Karpas-422 (cell line): ENCODE measurements around the gene TBC1D22A. TPM values are rescaled to one million over a fixed set of nuclear protein-coding genes. Genes with fewer than 3 reads are reported as not detected.

Experiments used
- DNase-seq: peaks from one replicate; pipeline ENCODE4 v3.0.0-alpha.2; 2015
- H2AFZ ChIP-seq: fragments of 200-600 bp; sonication (generic); 2 replicates; pipeline ENCODE4 v1.6.1; 2014; ENCODE audit warnings: antibody characterized with exemption, low read length, mixed read lengths
- H3K27ac ChIP-seq: fragments of 200-600 bp; sonication (generic); 2 replicates; pipeline ENCODE4 v1.5.1; 2014; ENCODE audit warnings: mild to moderate bottlenecking, low read length, moderate library complexity
- H3K27me3 ChIP-seq: fragments of 200-600 bp; sonication (generic); 2 replicates; pipeline ENCODE4 v1.6.1; 2014; ENCODE audit warnings: low read length, mixed read lengths
- H3K36me3 ChIP-seq: fragments of 200-600 bp; sonication (generic); 2 replicates; pipeline ENCODE4 v1.6.1; 2014; ENCODE audit warnings: low read length, mixed read lengths; ENCODE audit not compliant: insufficient read depth
- H3K4me1 ChIP-seq: fragments of 200-600 bp; sonication (generic); 2 replicates; pipeline ENCODE4 v1.6.1; 2014; ENCODE audit warnings: mild to moderate bottlenecking, low read length, mixed read lengths
- H3K4me2 ChIP-seq: fragments of 200-600 bp; sonication (generic); 2 replicates; pipeline ENCODE4 v1.6.1; 2014; ENCODE audit warnings: low read length, low read depth, mild to moderate bottlenecking; ENCODE audit not compliant: poor library complexity, severe bottlenecking
- H3K4me3 ChIP-seq: fragments of 200-600 bp; sonication (generic); 2 replicates; pipeline ENCODE4 v1.5.1; 2014; ENCODE audit warnings: mild to moderate bottlenecking, antibody characterized with exemption, low read length, mixed read lengths
- H3K79me2 ChIP-seq: fragments of 200-600 bp; sonication (generic); 2 replicates; pipeline ENCODE4 v1.6.1; 2014; ENCODE audit warnings: mild to moderate bottlenecking, low read length, mixed read lengths
- H3K9ac ChIP-seq: fragments of 200-600 bp; sonication (generic); 2 replicates; pipeline ENCODE4 v1.6.0; 2014; ENCODE audit warnings: low read length
- H3K9me2 ChIP-seq: fragments of 200-600 bp; sonication (generic), shearing (Covaris generic); replicated peaks from 2 replicates; pipeline ENCODE4 v1.6.0; 2014; ENCODE audit warnings: mild to moderate bottlenecking, low read length, moderate library complexity; ENCODE audit not compliant: insufficient read depth
- H3K9me3 ChIP-seq: fragments of 300-700, 200-600 bp; sonication (generic); 2 replicates; pipeline ENCODE4 v1.6.1; 2014; ENCODE audit warnings: low read length, mixed read lengths
- H4K20me1 ChIP-seq: fragments of 200-600 bp; sonication (generic); 2 replicates; pipeline ENCODE4 v1.6.1; 2014; ENCODE audit warnings: mild to moderate bottlenecking, antibody characterized with exemption, low read length, low read depth; ENCODE audit not compliant: insufficient read depth
- total RNA-seq: library from RNA; depleted of rRNA; stranded (reverse); fragments of >200 nt; shearing (Covaris generic); gene quantifications from 2 replicates; pipeline ENCODE4 v1.2.3, GENCODE V29; 2014; ENCODE audit warnings: low replicate concordance

The TBC1D22A gene
- total RNA-seq, 1 experiment from 2014 or later: 27.7 TPM

- Histone ChIP-seq H4K20me1 (peaks cover 30% of the 10 kb centered on the region), H3K9ac (no peak overlapping the region), H3K4me2 (no peak overlapping the region), H3K27me3 (no peaks in the 10 kb centered on the region), H2AFZ (no peak overlapping the region), H3K4me3 (no peak overlapping the region), H3K79me2 (peaks cover 90% of the 10 kb centered on the region), H3K36me3 (peaks cover 30% of the 10 kb centered on the region), H3K9me2 (no peaks in the 10 kb centered on the region), H3K4me1 (peaks cover 4% of the 10 kb centered on the region; the same call in 1 of the 2 replicates), H3K27ac (no peak overlapping the region), H3K9me3 (no peaks in the 10 kb centered on the region)
- DNase-seq: no peak
Observed at GRCh38 chr22:46807458-46807857, 45.0 kb downstream of the TBC1D22A start.

- Histone ChIP-seq H3K27ac (no peak overlapping the region), H4K20me1 (peaks cover 26% of the 10 kb centered on the region), H3K9me2 (no peaks in the 10 kb centered on the region), H2AFZ (no peak overlapping the region), H3K9ac (no peak overlapping the region), H3K27me3 (no peaks in the 10 kb centered on the region), H3K79me2 (peaks cover 95% of the 10 kb centered on the region), H3K36me3 (peaks cover 21% of the 10 kb centered on the region), H3K9me3 (no peaks in the 10 kb centered on the region), H3K4me2 (no peak overlapping the region), H3K4me3 (no peak overlapping the region), H3K4me1 (no peaks in the 10 kb centered on the region)
- no peak for DNase-seq
Observed at GRCh38 chr22:46809153-46809885, 46.9 kb downstream of the TBC1D22A start.

- Histone ChIP-seq H3K9ac (no peak overlapping the region), H2AFZ (no peak overlapping the region), H3K4me2 (no peak overlapping the region), H3K4me1 (no peaks in the 10 kb centered on the region), H3K79me2 (peaks cover 92% of the 10 kb centered on the region), H3K36me3 (peaks cover 19% of the 10 kb centered on the region), H3K4me3 (no peak overlapping the region), H3K9me2 (no peaks in the 10 kb centered on the region), H3K27me3 (no peaks in the 10 kb centered on the region), H4K20me1 (peaks cover 21% of the 10 kb centered on the region), H3K9me3 (no peaks in the 10 kb centered on the region), H3K27ac (no peak overlapping the region)
- no peak for DNase-seq
Observed at GRCh38 chr22:46810856-46811786, 48.7 kb downstream of the TBC1D22A start.

- Histone ChIP-seq H2AFZ (no peak overlapping the region), H3K4me2 (no peak overlapping the region), H3K27ac (no peak overlapping the region), H3K27me3 (no peaks in the 10 kb centered on the region), H3K36me3 (peaks cover 22% of the 10 kb centered on the region), H3K9me3 (no peaks in the 10 kb centered on the region; the same call in 1 of the 2 replicates), H4K20me1 (peaks cover 15% of the 10 kb centered on the region), H3K4me3 (no peak overlapping the region), H3K79me2 (peaks cover 93% of the 10 kb centered on the region), H3K4me1 (no peaks in the 10 kb centered on the region), H3K9ac (no peak overlapping the region), H3K9me2 (no peaks in the 10 kb centered on the region)
- no peak for DNase-seq
Observed at GRCh38 chr22:46812034-46812605, 49.7 kb downstream of the TBC1D22A start.

- H3K9me3 ChIP-seq: no peaks in the 10 kb centered on the region; the same call in 1 of the 2 replicates
- no peaks in the 10 kb centered on the region for H3K9me2 ChIP-seq
- no peak overlapping the region for H3K4me2 ChIP-seq
- no peak overlapping the region for H3K9ac ChIP-seq
- no peak for DNase-seq
- no peaks in the 10 kb centered on the region for H3K4me1 ChIP-seq
- H3K4me3 ChIP-seq: no peak overlapping the region
- H3K79me2 ChIP-seq: peaks cover 93% of the 10 kb centered on the region
- peaks cover 21% of the 10 kb centered on the region for H3K36me3 ChIP-seq
- no peaks in the 10 kb centered on the region for H3K27me3 ChIP-seq
- peaks cover 15% of the 10 kb centered on the region for H4K20me1 ChIP-seq
- no peak overlapping the region for H3K27ac ChIP-seq
- H2AFZ ChIP-seq: no peak overlapping the region
Observed at GRCh38 chr22:46812788-46813187, 50.3 kb downstream of the TBC1D22A start.

- H3K4me2 ChIP-seq: no peak overlapping the region
- peaks cover 97% of the 10 kb centered on the region for H3K79me2 ChIP-seq
Observed at GRCh38 chr22:46813816-46814597, 51.6 kb downstream of the TBC1D22A start.

GRCh38 chr22:46815132-46815531 lies 52.7 kb downstream of the TBC1D22A start:
- Histone ChIP-seq H3K27ac (no peak overlapping the region), H3K4me2 (no peak overlapping the region), H3K9me2 (no peaks in the 10 kb centered on the region), H3K9ac (no peak overlapping the region), H3K36me3 (peaks cover 21% of the 10 kb centered on the region), H3K79me2 (peaks cover 95% of the 10 kb centered on the region), H3K4me1 (no peaks in the 10 kb centered on the region), H3K27me3 (no peaks in the 10 kb centered on the region), H3K9me3 (no peaks in the 10 kb centered on the region; the same call in 1 of the 2 replicates), H4K20me1 (peaks cover 6% of the 10 kb centered on the region; the same call in 1 of the 2 replicates), H3K4me3 (no peak overlapping the region), H2AFZ (no peak overlapping the region)
- DNase-seq: no peak

More at GRCh38 chr22:46813816-46814597, 51.6 kb downstream of the TBC1D22A start:
- Histone ChIP-seq H3K27ac (no peak overlapping the region), H3K36me3 (peaks cover 21% of the 10 kb centered on the region), H3K9me3 (no peaks in the 10 kb centered on the region; the same call in 1 of the 2 replicates), H3K9ac (no peak overlapping the region), H4K20me1 (peaks cover 14% of the 10 kb centered on the region), H3K4me1 (no peaks in the 10 kb centered on the region), H3K27me3 (no peaks in the 10 kb centered on the region), H3K9me2 (no peaks in the 10 kb centered on the region), H2AFZ (no peak overlapping the region), H3K4me3 (no peak overlapping the region)
- DNase-seq: no peak
